C4-2B (cell line): ENCODE results near the gene AMZ1.

Experiments used
- CTCF ChIP-seq: fragments of 450-650 bp; conservative IDR thresholded peaks from 2 replicates; pipeline ENCODE4 v1.5.1; 2017; ENCODE audit warnings: mild to moderate bottlenecking
- ZFX ChIP-seq: fragments of 450-650 bp; IDR thresholded peaks from 2 replicates; pipeline ENCODE4 v1.6.1; 2017

- no peak for TF ChIP-seq CTCF
- no peak for TF ChIP-seq ZFX
Observed at GRCh38 chr7:2658941-2659340, 29.1 kb upstream of the AMZ1 start.
